Suprapubic skin (tissue), 4 donors: Measurements from ENCODE around the gene HNRNPA1. TPM values are rescaled to one million over a fixed set of nuclear protein-coding genes. Genes with fewer than 3 reads are reported as not detected.

Experiments
- DNase-seq, 2 donors: peaks; one replicate each; pipeline ENCODE4 v3.0.0-alpha.2; 2019; ENCODE audit warnings: low spot score in 2 of 2
- H3K27ac ChIP-seq: fragments of 200-600 bp; sonication (generic); one replicate; pipeline ENCODE4 v1.5.1; 2019
- H3K27me3 ChIP-seq: fragments of 200-600 bp; sonication (generic); one replicate; pipeline ENCODE4 v1.5.1; 2019
- H3K36me3 ChIP-seq: fragments of 200-600 bp; sonication (generic); one replicate; pipeline ENCODE4 v1.5.1; 2019
- H3K4me1 ChIP-seq: fragments of 200-600 bp; sonication (generic); one replicate; pipeline ENCODE4 v1.5.1; 2019
- H3K4me3 ChIP-seq: fragments of 200-600 bp; sonication (generic); one replicate; pipeline ENCODE4 v1.5.1; 2019; ENCODE audit warnings: mild to moderate bottlenecking
- H3K9me3 ChIP-seq: fragments of 200-600 bp; sonication (generic); one replicate; pipeline ENCODE4 v1.5.1; 2019
- EP300 ChIP-seq: sonication (generic); formaldehyde crosslinking; IDR thresholded peaks from one replicate; pipeline ENCODE4 v1.6.1; 2017; ENCODE audit warnings: antibody characterized with exemption
- POLR2A ChIP-seq, 2 donors: fragments of 450-650 bp; IDR thresholded peaks; one replicate each; pipeline ENCODE4 v1.6.1; 2017; ENCODE audit warnings: antibody characterized with exemption in 2 of 2, mild to moderate bottlenecking in 2 of 2, moderate library complexity in 2 of 2
- POLR2AphosphoS5 ChIP-seq, 3 donors: sonication (generic); formaldehyde crosslinking; IDR thresholded peaks; one replicate each; pipeline ENCODE4 v1.6.1; 2017; ENCODE audit warnings: antibody characterized with exemption in 3 of 3
- WGBS: methylation state at CpG from one replicate; pipeline ENCODE4 v1.1.5; 2018; 5-methylcytosine and 5-hydroxymethylcytosine counted together
- total RNA-seq, 4 donors: library from RNA; depleted of rRNA; stranded (reverse); fragments of >200 nt; gene quantifications; one replicate each; pipeline ENCODE4 v1.1.0, GENCODE V29; 2016
- TF ChIP-seq, protein P1 (sequence below), 2 donors: fragments of 200-600 bp in 1 of 2; fragments of 450-650 bp in 1 of 2; sonication (generic) in 1 of 2; IDR thresholded peaks; one replicate each; pipeline ENCODE4 v1.5.1; 2016 to 2019; ENCODE audit warnings: antibody characterized with exemption in 2 of 2, mild to moderate bottlenecking in 1 of 2, moderate library complexity in 1 of 2

The HNRNPA1 gene
- total RNA-seq, 4 donors from 2014 or later: 331 to 613 (median 394) TPM

DNA sequence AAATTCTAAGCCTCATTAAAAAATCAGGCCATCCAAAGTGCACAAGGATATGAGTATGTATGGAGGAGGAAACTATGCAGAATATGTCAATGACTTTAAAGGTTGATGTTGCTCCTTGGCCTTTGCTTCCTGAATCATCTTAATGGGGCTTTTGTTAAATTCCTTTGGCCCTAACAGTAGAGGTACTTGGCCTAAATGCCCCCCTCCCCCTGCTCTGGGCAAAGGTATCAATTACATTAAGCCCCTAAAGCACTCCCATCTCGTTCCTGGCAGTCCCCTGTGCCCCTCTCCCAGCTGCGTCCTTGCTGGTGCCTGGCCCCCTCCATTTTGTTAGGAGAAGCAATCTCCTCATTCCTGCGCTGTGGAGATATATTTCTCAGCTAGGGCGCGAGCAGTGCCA lies 49.2 kb downstream of the HNRNPA1 start:
- H3K27ac ChIP-seq: no peak overlapping the region
- no peaks in the 10 kb centered on the region for H3K27me3 ChIP-seq
- no peak for TF ChIP-seq POLR2A (IDR thresholded peaks at IDR 0.05)
- TF ChIP-seq, protein P1, sequence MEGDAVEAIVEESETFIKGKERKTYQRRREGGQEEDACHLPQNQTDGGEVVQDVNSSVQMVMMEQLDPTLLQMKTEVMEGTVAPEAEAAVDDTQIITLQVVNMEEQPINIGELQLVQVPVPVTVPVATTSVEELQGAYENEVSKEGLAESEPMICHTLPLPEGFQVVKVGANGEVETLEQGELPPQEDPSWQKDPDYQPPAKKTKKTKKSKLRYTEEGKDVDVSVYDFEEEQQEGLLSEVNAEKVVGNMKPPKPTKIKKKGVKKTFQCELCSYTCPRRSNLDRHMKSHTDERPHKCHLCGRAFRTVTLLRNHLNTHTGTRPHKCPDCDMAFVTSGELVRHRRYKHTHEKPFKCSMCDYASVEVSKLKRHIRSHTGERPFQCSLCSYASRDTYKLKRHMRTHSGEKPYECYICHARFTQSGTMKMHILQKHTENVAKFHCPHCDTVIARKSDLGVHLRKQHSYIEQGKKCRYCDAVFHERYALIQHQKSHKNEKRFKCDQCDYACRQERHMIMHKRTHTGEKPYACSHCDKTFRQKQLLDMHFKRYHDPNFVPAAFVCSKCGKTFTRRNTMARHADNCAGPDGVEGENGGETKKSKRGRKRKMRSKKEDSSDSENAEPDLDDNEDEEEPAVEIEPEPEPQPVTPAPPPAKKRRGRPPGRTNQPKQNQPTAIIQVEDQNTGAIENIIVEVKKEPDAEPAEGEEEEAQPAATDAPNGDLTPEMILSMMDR (IDR thresholded peaks at IDR 0.05): no peak
- TF ChIP-seq POLR2AphosphoS5 (IDR thresholded peaks at IDR 0.05): no peak
- TF ChIP-seq EP300: no peak
- 84% methylated on average over 5 of the region's 5 CpGs for WGBS
- no peaks in the 10 kb centered on the region for H3K9me3 ChIP-seq
- no peak for DNase-seq
- no peak overlapping the region for H3K4me3 ChIP-seq
- H3K4me1 ChIP-seq: peaks cover 44% of the 10 kb centered on the region
- H3K36me3 ChIP-seq: peaks cover 7% of the 10 kb centered on the region

DNA sequence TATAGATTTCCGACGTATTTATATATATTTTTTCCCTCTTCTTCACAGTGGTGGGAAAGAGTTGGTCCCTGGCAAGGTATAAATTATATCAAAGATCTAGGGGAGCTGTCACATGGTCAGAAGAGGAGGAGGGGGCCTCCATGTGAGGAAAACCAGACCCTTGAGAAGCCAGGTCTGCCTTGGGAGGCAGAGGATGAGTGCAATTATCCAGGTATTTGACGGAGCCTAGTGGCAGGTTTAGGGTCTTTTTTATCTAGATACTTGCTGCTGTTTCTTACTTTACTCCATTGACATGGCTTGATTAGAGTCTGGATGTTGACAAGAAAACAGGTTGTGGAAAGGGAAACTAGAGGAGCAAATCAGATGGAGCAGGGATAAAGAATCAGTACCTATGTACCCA lies 49.9 kb downstream of the HNRNPA1 start:
- TF ChIP-seq, protein P1 (IDR thresholded peaks at IDR 0.05): no peak
- TF ChIP-seq EP300: no peak
- no peak for TF ChIP-seq POLR2AphosphoS5 (IDR thresholded peaks at IDR 0.05)
- TF ChIP-seq POLR2A (IDR thresholded peaks at IDR 0.05): no peak
- no peak overlapping the region for H3K27ac ChIP-seq
- H3K9me3 ChIP-seq: no peaks in the 10 kb centered on the region
- H3K4me3 ChIP-seq: no peak overlapping the region
- no peaks in the 10 kb centered on the region for H3K27me3 ChIP-seq
- DNase-seq: no peak
- H3K36me3 ChIP-seq: peaks cover 7% of the 10 kb centered on the region
- H3K4me1 ChIP-seq: peaks cover 44% of the 10 kb centered on the region
- WGBS: 58% methylated on average over 3 of the region's 3 CpGs

DNA sequence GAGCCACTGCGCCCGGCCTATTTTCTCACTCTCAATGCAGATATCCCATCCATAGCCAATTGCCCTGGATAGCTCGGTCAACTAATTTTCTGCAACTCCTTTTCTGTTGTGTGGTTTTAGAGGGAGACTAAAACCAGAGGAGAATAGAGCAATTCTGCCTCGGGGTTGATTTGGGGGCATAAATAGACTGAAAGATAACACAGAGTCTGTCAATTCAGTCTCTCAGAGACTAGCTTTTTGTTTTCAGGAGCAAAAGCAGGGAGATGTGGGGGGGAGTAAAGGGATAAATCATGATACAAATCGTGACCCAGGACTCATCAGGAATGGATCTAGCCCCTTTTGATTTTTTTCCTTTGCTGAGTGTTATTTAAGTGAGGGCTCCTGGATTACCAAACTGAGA lies 50.9 kb downstream of the HNRNPA1 start:
- TF ChIP-seq, protein P1 (IDR thresholded peaks at IDR 0.05): no peak

DNA sequence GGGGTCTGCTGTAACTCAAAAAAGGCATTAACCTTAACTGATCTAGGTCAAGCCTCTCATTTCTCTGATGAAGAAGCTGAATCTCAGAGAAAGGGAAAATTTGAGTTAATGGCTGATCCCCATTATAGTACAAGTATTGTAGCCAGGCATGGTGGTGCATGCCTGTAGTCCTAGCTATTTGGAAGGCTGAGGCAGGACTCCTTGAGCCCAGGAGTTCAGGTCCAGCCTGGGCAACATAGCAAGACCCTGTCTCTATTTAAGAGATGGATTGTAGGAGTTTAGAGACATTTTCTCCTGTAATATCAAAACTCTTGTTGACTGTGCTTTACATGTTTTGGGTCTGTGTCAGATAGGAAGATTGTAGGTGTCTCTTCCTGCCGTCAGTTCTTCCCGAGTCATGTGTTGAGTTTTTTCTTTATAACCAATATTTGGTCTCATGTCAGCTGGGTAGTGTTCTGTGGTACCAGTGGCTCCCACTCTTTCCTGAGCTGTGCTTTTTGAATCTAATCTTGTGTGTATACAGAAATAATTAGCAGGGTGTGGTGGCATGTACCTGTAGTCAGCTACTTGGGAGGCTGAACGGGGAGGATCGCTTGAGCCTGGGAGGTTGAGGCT lies 53.0 kb downstream of the HNRNPA1 start:
- Histone ChIP-seq H3K9me3 (no peaks in the 10 kb centered on the region), H3K36me3 (peaks cover 7% of the 10 kb centered on the region), H3K27ac (no peak overlapping the region), H3K4me3 (no peak overlapping the region), H3K27me3 (no peaks in the 10 kb centered on the region), H3K4me1 (peaks cover 38% of the 10 kb centered on the region)
- 95% methylated on average over 4 of the region's 4 CpGs for WGBS
- TF ChIP-seq, protein P1 (IDR thresholded peaks at IDR 0.05): no peak
- TF ChIP-seq POLR2AphosphoS5 (IDR thresholded peaks at IDR 0.05) (no peak), POLR2A (IDR thresholded peaks at IDR 0.05) (no peak), EP300 (no peak)
- no peak for DNase-seq

More for the DNA sequence above, 50.9 kb downstream of the HNRNPA1 start:
- peaks cover 36% of the 10 kb centered on the region for H3K4me1 ChIP-seq
- WGBS: 76% methylated on average over 5 of the region's 5 CpGs
- H3K9me3 ChIP-seq: no peaks in the 10 kb centered on the region
- no peak overlapping the region for H3K4me3 ChIP-seq
- peaks cover 7% of the 10 kb centered on the region for H3K36me3 ChIP-seq
- no peaks in the 10 kb centered on the region for H3K27me3 ChIP-seq
- DNase-seq: no peak
- H3K27ac ChIP-seq: no peak overlapping the region

Other genes with a start within 250 kb of the HNRNPA1 start
- gene HOXC5, start 247.7 kb upstream of the HNRNPA1 start, total RNA-seq: 1 to 10 TPM in 1 of 4 donors, under 1 TPM in 2, not detected in 1; 0.26 to 3.5 (median 0.49) TPM
- 1 to 10 TPM; 1.4 to 4.7 (median 1.9) TPM for gene HOXC4, start 226.9 kb upstream of the HNRNPA1 start, total RNA-seq
- gene SMUG1, start 91.7 kb upstream of the HNRNPA1 start, total RNA-seq: 10 to 100 TPM; 40.6 to 56.4 (median 52.6) TPM
- 10 to 100 TPM; 23.7 to 45.7 (median 33.6) TPM for gene CBX5, start 604 bp upstream of the HNRNPA1 start, total RNA-seq
- gene NFE2, start 20.3 kb downstream of the HNRNPA1 start, total RNA-seq: 1 to 10 TPM; 1.4 to 8.6 (median 6.3) TPM
- gene COPZ1, start 44.4 kb downstream of the HNRNPA1 start, total RNA-seq: 10 to 100 TPM; 70.9 to 89.0 (median 77.6) TPM
- 1 to 10 TPM in 1 of 4 donors, under 1 TPM in 3; 0.38 to 1.7 (median 0.73) TPM for gene GPR84, start 83.8 kb downstream of the HNRNPA1 start, total RNA-seq
- 100 to 1,000 TPM in 3 of 4 donors, 10 to 100 TPM in 1; 99.5 to 134 (median 113) TPM for gene ZNF385A, start 104.0 kb downstream of the HNRNPA1 start, total RNA-seq
- gene ITGA5, start 138.5 kb downstream of the HNRNPA1 start, total RNA-seq: 10 to 100 TPM; 16.3 to 36.4 (median 24.8) TPM
- gene GTSF1, start 192.9 kb downstream of the HNRNPA1 start, total RNA-seq: not detected
- 10 to 100 TPM in 1 of 4 donors, 1 to 10 TPM in 3; 3.6 to 19.6 (median 4.6) TPM for gene NCKAP1L, start 217.0 kb downstream of the HNRNPA1 start, total RNA-seq